Keratinocyte (primary cell): Measurements from ENCODE around the gene SLC38A4.

Source experiments
- EZH2 ChIP-seq: IDR thresholded peaks from one replicate; pipeline ENCODE4 v1.6.1; 2012; ENCODE audit warnings: inconsistent platforms, mild to moderate bottlenecking, low read length, moderate library complexity
- TF ChIP-seq, protein P1 (sequence below), 3 experiments: IDR thresholded peaks in 1 of 3; conservative IDR thresholded peaks in 1 of 3; optimal IDR thresholded peaks in 1 of 3; 2 replicates in 2 of 3; 3 replicates in 1 of 3; pipeline versions ENCODE3 to v1.5.1; 2011; ENCODE audit warnings: low read length in 3 of 3, mild to moderate bottlenecking in 3 of 3, moderate library complexity in 2 of 3, control low read depth in 1 of 3, inconsistent platforms in 1 of 3; ENCODE audit not compliant: insufficient read depth in 2 of 3; ENCODE audit errors: extremely low read depth in 1 of 3

DNA sequence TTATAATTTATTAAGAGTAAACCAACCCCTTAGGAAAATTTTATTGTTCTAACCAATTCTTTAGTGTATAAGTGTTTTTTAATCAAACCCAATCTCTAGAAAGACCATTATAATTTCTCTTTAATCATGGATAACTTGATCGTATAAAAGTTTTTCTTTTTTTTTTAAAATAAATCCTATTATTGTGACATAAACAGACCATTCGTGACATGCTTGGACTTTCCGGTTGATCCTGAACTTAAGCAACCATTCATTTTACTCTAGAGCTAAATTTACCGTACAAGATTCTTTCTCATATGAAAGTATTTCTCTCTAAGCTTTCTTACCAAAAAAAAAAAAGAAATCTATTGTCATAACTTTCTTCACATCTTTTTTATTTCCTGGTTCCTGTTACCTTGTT, 32.6 kb upstream of the SLC38A4 start:
- TF ChIP-seq, protein P1, sequence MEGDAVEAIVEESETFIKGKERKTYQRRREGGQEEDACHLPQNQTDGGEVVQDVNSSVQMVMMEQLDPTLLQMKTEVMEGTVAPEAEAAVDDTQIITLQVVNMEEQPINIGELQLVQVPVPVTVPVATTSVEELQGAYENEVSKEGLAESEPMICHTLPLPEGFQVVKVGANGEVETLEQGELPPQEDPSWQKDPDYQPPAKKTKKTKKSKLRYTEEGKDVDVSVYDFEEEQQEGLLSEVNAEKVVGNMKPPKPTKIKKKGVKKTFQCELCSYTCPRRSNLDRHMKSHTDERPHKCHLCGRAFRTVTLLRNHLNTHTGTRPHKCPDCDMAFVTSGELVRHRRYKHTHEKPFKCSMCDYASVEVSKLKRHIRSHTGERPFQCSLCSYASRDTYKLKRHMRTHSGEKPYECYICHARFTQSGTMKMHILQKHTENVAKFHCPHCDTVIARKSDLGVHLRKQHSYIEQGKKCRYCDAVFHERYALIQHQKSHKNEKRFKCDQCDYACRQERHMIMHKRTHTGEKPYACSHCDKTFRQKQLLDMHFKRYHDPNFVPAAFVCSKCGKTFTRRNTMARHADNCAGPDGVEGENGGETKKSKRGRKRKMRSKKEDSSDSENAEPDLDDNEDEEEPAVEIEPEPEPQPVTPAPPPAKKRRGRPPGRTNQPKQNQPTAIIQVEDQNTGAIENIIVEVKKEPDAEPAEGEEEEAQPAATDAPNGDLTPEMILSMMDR (optimal IDR thresholded peaks at IDR 0.05 in 1 of 3, IDR thresholded peaks at IDR 0.05 in 1 of 3, conservative IDR thresholded peaks at IDR 0.05 in 1 of 3; ENCODE audit: extremely low read depth in 1 of 3, insufficient read depth in 2 of 3, low read length in 3 of 3), result no peak
- no peak for TF ChIP-seq EZH2
